NCI-H187 (cell line): Measurements from ENCODE around the gene DEF6.

Source experiments
- DNase-seq, 2 experiments: peaks; one replicate each; lab custom pipeline; 2025; lab: John Stamatoyannopoulos, UW

Gene DEF6, protein sequence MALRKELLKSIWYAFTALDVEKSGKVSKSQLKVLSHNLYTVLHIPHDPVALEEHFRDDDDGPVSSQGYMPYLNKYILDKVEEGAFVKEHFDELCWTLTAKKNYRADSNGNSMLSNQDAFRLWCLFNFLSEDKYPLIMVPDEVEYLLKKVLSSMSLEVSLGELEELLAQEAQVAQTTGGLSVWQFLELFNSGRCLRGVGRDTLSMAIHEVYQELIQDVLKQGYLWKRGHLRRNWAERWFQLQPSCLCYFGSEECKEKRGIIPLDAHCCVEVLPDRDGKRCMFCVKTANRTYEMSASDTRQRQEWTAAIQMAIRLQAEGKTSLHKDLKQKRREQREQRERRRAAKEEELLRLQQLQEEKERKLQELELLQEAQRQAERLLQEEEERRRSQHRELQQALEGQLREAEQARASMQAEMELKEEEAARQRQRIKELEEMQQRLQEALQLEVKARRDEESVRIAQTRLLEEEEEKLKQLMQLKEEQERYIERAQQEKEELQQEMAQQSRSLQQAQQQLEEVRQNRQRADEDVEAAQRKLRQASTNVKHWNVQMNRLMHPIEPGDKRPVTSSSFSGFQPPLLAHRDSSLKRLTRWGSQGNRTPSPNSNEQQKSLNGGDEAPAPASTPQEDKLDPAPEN

DNA sequence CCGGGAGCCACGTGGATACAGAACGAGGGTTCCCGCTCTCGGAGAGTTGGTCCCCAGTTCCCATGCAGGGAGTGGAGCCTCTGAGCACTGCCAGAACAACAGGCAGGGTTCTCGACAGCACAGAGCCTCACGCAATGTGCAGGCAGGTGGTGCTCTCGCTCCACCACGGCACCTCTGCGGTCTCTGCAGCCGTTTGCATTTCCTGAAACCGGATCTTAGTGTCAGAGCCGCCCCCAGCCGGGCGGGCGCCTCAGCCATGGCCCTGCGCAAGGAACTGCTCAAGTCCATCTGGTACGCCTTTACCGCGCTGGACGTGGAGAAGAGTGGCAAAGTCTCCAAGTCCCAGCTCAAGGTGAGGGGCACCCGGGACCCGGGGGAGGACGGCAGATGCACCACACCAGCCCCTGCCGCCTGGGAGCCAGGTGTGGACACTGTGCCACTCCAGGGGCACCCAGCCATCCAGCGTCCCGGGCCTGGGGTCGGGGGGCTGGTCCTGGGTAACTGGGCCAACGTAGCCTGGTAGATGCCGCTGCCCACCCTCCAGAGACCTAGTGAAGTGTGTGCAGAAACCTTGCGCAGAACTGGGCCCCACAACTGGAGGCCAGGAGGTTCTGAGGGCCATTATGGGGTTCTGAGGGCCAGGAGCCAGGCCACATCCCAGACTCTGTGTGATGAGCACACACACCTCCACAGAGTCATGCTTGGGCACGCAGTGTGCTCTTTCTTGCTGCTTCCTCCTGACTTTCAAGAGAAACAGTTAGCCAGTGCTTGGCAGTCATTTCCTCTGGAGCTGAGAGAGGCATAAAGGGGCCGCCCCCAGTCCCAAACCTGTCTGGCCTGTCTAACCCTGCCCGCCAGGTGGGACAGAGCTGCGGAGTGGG is at the start of gene DEF6:
DEF6 (plus strand) TSS at position 218 of the 881 bp plus-strand sequence; CDS start at position 257, 39 bp downstream.
- peak; percentile 62 to 81 for DNase-seq

DNA sequence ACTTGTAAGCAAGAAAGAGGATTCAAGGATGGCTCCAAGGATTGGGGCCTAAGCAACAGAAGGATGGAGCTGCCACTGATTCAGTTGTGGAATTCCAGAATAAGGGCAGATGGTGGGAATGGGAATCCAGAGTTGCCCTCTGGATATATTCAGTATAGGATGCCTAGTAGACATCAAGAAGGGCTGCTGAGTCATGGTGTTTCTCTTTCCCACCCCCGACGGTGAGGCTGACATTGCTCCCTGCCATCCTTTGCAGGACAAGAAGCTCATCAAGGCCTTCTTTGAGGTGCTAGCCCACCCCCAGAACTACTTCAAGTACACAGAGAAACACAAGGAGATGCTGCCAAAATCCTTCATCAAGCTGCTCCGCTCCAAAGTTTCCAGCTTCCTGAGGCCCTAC is 49.3 kb upstream of the DEF6 start:
- no peak for DNase-seq

DNA sequence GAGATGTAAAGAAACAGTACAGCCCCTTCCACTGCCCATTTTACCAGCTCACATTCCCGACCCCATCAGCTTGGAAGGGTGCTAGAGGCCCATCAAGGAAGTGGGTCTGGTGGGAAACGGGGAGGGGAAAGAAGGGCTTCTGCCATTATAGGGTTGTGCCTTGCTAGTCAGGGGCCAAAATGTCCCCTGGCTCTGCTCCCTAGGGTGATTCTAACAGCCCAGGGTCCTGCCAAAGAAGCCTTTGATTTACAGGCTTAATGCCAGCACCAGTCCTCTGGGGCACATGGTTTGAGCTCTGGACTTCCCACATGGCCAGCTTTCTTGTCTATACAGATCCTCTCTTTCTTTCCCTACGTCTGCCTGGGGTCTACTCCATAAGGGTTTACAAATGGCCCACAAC is 48.7 kb upstream of the DEF6 start:
- no peak for DNase-seq

DNA sequence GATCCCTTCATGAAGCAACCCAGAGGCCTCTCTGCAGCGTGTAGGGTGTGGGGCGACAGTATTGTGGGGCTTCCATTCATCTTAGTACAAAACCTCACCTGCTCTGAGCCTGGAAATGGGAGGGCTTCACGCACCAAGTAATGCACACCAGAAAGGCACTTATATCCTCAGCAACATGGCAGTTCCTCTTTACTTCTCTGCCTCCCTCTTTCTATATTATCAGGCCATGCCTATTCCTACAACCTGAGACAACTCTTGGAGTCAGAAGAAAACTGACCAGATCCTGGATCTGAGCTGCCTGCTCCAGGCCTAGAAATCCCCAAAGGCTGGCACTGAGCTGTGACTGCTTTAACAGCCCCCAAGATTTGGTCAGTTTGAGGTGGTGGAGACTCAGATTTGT is 45.7 kb upstream of the DEF6 start:
- DNase-seq: no peak

DNA sequence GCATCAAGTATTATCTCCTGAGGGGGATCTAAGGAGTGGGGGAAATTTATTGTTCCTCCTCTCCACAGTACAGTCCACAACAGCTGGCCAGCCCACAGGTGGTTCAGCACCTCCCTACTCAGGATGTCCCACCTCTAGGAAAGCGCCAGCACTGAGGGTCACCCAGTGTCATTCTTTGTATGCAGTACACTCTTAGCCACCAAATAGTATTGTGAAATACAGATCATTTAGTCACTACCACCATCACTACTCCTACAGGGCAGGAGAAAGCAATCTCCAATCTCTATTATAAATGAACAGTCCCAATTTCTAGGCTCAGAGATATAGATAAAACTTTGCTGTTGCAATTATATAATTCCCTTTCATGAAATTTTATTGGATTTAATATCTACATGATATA is 44.4 kb upstream of the DEF6 start:
- no peak for DNase-seq

DNA sequence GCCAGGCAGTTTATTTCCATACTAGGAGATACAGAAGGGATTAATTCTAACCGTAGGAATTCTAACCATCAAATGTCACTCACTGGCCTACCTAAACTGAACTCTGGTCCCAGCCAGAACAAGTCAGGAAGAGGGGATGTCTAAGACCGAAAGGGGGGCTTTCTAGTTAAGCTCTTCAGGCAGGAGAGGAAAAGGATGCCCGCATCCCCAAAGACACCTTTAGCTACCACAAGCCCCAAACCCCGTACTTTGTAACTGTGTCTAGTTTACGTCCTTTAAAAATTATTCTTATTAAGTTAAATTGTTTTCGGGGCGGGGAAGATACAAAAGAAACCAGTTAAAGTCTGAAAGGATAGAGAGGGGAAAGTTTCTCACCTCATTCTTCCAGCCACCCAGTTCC is 39.3 kb upstream of the DEF6 start:
- no peak for DNase-seq

DNA sequence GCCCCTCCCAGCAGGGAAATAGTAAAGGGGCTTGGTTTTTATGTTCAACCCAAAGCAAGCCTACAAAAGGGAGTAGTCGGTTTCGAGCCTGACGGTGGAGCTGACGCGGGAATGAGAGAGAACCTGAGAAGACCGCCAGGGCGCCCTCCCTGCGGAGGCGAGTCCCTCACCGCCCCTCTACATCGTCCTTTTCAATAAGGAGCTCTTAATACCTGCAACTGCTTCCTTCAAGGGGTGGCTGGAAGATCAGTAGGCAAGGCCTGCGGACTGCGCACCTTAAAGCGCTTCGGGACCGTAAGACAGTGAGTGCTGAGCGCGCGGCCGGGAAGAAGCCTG is 38.8 kb upstream of the DEF6 start:
- DNase-seq: no peak

DNA sequence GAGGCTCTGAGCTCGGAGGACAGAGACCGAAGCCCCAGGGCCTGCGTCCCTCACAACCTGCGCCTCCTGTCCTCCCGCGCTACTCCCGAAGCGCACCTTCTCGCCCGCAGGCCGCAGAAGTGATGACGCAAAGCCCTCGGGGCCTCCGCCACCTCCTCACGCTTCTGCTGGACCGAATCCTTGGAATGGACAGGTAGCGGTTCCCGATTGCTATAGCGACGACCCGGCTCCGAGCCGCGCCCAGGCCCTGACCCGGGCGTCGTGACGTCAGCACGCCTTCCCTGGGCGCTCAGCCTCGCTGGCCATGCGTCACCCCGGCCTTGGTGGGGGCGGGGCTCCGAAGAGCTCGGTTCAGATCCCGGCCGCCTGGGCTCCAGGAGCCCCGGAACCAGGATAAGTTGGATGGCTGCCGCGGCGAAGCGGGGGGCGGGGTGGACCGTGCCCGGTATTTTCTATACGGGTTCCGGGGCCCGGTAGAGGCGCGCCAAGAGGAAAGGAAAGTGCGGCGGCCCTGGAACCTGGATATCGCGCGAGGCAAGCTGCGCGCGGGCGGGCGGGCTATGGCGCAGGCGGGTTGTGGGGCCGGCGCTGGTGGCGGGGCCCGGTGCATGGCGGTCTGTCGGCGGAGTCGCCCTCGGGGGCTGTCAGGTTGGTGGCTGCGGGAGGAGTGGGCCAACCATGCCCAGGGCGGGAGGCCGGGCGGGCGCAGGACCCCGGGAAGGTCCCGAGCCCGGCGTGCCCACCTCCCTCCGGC is 38.2 kb upstream of the DEF6 start, which contains the start of gene ZNF76:
ZNF76 (plus strand) TSS at position 542 of the 754 bp plus-strand sequence. CDS start 21,417 bp downstream, outside the sequence.
- peak; percentile 92 to 97 for DNase-seq

DNA sequence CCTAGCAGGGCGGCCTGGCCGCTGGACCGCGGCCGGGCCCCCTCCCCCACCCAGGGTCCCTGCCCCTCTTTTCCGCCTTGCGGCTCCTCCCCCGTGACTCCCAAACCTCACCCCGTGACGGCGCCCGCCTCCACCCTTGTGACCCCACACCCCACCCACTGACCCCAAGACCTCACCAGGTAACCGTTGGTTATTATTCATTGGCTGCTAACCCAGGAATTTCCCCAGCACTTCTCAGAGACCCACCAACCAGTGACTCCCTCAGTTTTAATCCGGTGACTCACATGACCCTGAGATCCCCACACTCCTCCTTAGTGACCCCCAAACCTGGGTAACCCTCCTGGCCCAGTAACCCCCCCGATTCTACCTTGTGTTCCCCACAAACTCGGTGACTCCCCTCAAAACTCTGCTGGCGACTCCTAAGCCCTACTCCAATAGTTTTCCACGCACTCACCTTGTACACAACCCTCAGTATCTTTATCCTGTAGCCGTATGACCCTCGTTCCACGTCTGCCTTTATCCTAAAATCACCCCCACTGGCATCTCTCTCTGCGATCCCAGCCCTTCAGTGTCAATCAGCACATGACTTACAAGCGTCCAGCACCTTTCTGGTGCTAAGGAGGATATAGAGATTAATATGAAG is 37.5 kb upstream of the DEF6 start:
- DNase-seq: no peak

DNA sequence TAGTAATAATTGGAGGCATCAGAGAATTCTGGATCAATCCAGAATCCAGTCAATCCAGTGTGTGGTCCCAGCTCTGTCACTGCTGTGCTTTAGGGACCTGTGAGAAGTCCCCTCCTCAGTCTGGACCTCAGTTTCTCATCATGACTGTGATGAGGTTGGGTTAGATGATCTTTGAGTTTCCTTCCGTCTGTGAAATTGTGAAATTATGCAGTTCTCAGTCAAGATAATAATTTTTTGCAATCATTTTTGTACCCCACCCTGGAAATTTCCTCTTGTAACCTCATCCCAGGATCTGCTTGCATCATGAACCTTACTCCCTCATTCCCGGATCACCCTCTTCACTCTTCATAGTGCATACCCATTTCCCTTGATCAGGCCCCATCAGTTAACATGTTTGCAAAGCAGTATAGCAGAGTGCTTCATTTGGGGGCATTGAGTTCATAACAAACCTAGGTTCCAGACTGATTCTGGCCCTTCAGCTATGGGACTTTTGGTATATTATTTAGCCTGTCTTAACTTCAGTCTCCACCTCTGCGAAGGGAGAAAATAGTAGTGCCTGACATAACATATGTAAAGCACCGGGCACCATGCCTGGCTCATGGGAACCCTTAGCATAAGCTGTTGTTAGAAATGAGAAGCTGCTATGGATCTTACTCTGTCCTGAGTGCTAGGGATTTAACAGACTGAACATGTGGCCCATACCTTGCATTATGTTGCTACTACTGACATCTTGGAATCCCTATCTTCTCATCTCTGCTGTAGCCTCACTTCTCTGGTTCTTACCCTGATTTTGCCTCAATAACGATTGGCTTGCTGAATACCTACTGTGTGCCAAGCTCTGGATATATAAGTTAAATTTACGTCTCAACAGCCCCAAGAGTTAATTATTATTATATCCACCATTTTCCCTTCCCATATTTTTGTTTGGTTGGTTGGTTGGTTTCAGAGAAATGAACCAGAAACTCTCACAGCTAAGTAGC is 36.7 kb upstream of the DEF6 start:
- no peak for DNase-seq

DNA sequence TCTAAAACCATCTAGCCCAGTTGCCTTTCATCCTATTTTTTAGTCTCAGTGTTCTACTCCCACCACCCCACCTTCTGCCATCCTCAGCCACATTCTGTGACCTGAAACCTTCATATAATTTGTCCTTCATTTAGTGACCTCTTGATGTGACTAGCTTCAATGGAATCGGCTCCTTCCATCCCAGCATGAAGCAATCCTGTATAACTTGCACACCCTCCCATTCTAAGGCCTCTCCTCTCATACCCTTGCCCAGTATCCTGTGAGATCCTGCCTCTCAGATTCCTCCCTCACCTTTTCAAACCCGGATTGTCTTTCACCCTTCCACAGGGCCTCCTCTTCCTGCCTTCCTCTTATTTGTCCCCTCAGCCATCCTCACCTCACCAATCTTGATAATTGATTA is 35.0 kb upstream of the DEF6 start:
- DNase-seq: no peak

DNA sequence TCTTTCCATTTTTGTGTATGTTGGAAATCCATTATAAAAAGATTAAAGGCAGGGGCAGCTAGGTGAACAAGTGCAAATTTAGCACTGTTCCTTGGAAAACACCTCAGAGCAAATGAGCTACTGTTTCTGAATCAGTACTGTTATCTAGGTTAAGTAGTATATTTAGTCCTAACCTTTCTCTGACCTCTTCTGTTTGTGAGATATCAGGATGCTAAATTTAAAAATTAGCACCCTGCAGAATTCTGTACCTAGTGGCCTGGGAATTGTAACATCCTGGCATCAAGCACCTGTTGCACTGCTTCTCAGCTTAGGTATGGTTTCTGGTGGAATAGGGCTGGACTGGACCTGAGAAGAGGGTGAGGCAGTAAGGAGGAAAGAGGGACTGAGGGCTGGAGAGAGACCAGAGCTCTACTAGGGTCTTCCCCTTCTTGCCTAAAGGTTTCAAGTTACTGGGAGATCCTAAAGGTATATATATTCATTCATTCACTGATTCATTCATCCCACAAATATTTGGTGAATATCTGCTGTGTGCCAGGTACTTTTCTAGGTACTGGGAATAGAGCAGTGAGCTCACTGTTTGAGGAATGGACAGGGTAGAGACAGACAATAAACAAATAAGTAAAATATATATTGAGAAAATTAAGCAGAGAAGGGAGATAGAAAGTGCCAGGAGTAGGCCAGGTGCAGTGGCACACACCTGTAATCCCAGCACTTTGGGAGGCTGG is 32.9 kb upstream of the DEF6 start:
- no peak for DNase-seq

DNA sequence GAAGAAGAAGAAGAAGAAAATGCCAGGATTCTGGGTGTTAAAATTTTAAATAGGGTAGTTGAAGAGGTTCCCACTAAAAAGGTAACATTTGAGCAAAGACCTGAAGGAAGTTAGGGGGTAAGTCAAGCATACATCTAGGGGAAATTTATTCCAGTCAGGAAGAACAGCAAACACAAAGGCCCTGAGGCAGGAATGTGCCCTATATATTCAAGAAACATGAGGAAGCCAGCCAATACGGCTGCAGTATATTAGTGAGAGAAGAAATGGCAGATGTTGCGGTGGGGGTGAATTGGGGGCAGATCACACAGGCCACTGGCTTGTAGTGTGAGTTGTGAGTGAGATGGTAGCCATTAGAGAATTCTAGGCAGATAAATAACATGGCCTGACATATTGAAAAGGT is 32.1 kb upstream of the DEF6 start:
- DNase-seq: no peak

DNA sequence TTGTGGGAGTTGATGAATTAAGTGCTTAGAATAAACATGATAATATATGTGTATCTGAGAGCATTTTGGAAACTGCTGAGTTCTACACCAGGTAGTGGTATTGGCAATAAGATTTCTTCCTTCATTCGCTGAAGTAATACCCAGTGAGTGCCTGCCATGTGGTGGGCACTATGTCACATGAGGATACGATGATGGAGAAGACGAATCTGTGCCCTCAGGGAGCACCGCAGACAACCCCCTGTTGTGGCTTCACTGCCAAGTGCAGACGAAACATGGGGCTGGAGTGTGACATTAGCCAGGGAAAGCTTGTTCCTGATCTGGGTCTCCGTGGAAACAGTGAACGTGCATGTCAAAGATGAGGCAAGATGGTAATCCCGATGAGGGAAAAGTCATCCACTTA is 30.2 kb upstream of the DEF6 start:
- DNase-seq: no peak

DNA sequence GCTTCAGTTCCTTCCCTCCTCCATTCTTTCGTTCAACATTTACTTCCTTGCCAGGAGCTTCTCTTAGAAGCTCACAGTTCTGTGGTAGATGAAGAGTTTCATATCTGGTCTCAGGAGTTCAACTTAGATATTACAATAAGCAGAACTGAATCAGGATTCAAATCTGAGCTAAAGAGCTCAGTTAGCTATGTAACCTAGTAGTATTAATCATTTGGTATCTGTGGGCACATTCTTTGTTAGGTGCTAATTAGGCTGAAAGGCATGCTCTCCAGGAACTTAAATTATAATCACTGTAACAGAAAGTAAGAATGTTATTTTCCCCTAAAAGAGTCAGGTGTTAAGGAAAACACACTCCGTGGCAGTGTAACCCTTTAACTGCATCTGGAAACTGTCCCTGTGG is 29.7 kb upstream of the DEF6 start:
- DNase-seq: no peak

DNA sequence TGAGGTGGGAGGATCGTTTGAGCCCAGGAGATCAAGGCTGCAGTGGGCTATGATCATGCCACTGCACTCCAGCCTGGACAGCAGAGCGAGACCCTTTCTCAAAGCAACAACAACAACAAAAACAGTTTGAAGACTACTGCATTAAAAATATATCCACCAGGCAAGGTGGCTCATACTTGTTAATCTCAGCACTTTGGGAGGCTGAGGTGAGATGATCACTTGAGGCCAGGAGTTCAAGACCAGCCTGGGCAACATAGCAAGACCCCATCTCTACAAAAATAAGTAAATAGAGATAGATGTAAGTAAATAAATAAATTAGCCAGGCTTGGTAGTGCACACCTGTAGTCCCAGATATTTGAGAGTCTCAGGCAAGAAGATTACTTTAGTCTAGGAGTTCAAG is 25.6 kb upstream of the DEF6 start:
- DNase-seq: no peak

DNA sequence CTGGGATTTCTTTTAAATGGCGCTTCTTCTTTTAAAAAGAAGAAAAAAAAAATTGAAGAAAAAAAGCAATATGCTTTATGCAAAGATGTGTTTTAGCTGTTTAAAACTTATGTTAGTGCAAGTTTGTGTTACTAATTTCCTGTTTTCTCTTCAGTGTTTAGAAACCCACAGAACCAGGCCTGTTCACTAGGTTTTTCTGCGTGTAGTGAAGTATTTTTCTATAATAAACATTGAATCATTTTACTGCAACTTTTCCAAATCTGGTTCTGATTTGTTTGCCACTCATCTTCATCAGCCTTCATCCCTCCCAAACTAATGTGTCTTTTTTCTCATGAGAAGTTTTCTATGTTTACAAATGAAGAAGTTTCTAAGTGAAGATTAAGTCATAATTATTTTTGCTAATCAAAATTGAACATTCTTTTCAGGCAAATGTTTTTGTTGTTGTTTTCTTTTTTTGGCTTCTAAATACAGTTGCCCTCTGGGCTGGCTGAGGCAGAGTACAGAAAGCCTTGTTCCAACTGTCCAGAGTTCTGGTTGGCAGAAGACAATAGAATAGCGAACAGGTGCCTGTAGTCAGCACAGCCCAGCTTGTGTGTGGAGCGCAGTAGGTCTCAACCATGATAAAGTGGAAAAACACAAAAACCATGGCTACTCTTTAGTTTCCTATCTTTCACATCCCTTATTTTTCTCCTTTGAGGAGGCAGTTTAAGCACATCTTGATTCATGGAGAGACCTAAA is 23.6 kb upstream of the DEF6 start:
- no peak for DNase-seq

DNA sequence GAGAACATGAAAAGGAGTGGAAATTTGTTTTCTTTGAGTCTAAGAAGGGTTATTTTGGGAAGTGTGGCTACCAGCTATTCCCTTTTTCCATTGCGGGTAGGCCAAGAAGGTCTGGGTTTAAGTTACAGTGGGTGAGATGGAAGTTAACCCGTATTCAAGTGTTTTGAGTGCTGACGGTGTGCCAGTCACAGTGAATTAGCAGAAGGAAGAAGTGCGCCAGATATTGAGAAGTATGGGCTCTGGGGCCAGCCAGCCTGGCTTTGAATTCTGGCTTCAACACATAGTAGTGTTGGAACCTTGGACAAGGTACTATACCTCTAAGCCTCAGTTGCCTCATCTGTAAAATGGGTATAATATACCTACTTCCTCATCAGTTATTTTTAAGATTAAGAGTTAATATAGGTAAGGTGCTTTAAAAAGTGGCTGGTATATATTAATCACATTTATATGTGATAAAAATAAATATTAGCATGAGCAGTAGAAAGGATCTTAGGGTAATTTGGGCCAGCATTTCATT is 21.8 kb upstream of the DEF6 start:
- DNase-seq: no peak

DNA sequence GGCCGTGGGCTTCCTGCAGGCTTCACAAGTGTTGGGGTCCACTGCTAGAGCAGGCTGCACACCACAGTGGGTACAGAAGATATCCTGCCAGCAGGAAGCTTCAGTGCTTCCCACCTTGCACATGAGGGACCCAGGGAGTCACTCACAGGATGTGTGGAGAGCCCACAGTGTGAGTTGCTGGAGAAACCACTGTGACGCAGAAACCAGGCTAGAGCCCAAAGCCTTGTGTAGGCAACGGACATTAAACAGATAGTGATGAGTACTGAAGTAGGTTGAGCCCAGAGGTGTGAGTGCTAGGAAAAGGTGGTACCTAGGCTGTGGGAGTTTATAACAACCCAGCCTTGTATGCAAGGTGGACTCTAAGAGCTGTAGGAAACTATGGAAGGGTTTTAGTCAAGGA is 18.9 kb upstream of the DEF6 start:
- DNase-seq: no peak
